ENCODE measurements around the gene OTUB1. TPM values are rescaled to one million over a fixed set of nuclear protein-coding genes. Genes with fewer than 3 reads are reported as not detected.
A peak's percentile ranks its signal among the peaks of the same experiment; 100 is the strongest.

OTUB1 gene
- total and polyA plus RNA-seq, 9 of the 15 experiments (the other 6 are each of a cell fraction or from before 2014, with no cell fraction given): 29.5 to 134 (median 66.1) TPM

DNA sequence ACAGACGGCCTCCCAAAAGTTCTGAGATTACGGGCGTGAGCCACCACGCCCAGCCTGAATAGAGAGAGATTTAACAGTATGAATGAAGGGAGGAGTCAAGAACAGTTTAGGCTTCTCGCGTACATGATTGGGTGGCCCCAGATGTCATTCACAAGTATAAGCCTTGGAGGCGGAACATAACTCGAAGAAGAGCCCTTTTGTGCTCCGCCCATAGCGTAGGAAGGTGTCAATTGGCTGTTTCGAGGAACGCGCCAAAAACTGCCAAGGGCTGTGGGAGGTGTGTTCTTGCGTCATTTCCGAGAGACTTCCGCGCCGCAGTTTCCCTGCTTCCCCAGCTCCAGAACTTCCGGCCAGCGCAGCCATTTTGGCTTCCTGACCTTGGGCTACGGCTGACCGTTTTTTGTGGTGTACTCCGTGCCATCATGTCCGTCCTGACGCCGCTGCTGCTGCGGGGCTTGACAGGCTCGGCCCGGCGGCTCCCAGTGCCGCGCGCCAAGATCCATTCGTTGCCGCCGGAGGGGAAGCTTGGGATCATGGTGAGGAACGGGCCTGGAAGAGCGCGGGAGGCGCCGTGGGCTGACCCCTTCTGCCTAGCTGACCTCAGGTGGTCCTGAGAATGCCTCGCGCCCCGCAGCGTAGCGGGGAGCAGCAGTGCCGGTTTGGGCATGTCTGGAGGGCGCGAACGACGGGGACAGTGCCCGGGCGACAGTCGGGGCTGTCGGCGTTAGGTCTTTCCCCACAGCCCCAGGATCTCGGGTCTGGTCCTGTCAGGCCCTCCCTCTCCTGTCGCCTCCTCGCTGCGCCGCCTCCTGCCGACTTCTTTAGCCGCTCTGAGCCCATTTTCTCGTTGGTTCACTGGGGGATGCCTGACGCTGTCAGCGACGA, 11.7 kb upstream of the OTUB1 start, which contains the start of gene COX8A (continued):
- TF ChIP-seq ZKSCAN1 (IDR thresholded peaks at IDR 0.05; ENCODE audit: low read depth, low read length) (0 out of 2 replicates have a peak, but pooled peaks have one; percentile 10), CBFB (CRISPR knock-in tag; IDR thresholded peaks at IDR 0.05) (peak; percentile 71; the same call in 1 of the 2 replicates), TAF15 (IDR thresholded peaks at IDR 0.05; ENCODE audit: low read depth, low read length) (no peak), HDGF (IDR thresholded peaks at IDR 0.05) (no peak), HMG20A (CRISPR knock-in tag; conservative IDR thresholded peaks at IDR 0.05) (no peak), E2F3 (CRISPR knock-in tag; IDR thresholded peaks at IDR 0.05) (0 out of 2 replicates have a peak, but pooled peaks have one; percentile 69), PHF21A (IDR thresholded peaks at IDR 0.05; ENCODE audit: borderline replicate concordance, low read depth) (0 out of 2 replicates have a peak, but pooled peaks have one; percentile 13), HMG20B (CRISPR knock-in tag; IDR thresholded peaks at IDR 0.05) (no peak), RBM22 (IDR thresholded peaks at IDR 0.05; ENCODE audit: low read depth, low read length, poor library complexity, severe bottlenecking) (peak; percentile 38), ZNF23 (CRISPR knock-in tag; IDR thresholded peaks at IDR 0.05) (no peak), CHD4 (IDR thresholded peaks at IDR 0.05; ENCODE audit: insufficient read depth, insufficient replicate concordance, low read depth, low read length, poor library complexity, severe bottlenecking) (no peak), LCOR (CRISPR knock-in tag; IDR thresholded peaks at IDR 0.05) (peak; percentile 93)
- TF ChIP-seq, protein P1, sequence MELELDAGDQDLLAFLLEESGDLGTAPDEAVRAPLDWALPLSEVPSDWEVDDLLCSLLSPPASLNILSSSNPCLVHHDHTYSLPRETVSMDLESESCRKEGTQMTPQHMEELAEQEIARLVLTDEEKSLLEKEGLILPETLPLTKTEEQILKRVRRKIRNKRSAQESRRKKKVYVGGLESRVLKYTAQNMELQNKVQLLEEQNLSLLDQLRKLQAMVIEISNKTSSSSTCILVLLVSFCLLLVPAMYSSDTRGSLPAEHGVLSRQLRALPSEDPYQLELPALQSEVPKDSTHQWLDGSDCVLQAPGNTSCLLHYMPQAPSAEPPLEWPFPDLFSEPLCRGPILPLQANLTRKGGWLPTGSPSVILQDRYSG (tag; conservative IDR thresholded peaks at IDR 0.05; ENCODE audit: low read depth): no peak
- TF ChIP-seq, protein P2, sequence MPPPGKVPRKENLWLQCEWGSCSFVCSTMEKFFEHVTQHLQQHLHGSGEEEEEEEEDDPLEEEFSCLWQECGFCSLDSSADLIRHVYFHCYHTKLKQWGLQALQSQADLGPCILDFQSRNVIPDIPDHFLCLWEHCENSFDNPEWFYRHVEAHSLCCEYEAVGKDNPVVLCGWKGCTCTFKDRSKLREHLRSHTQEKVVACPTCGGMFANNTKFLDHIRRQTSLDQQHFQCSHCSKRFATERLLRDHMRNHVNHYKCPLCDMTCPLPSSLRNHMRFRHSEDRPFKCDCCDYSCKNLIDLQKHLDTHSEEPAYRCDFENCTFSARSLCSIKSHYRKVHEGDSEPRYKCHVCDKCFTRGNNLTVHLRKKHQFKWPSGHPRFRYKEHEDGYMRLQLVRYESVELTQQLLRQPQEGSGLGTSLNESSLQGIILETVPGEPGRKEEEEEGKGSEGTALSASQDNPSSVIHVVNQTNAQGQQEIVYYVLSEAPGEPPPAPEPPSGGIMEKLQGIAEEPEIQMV (tag; conservative IDR thresholded peaks at IDR 0.05; ENCODE audit: low read depth): no peak
- TF ChIP-seq, protein P3, sequence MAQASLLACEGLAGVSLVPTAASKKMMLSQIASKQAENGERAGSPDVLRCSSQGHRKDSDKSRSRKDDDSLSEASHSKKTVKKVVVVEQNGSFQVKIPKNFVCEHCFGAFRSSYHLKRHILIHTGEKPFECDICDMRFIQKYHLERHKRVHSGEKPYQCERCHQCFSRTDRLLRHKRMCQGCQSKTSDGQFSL (CRISPR knock-in tag; IDR thresholded peaks at IDR 0.05): peak; percentile 63
- TF ChIP-seq, protein P3 (tag; IDR thresholded peaks at IDR 0.05): no peak
- TF ChIP-seq, protein P4, sequence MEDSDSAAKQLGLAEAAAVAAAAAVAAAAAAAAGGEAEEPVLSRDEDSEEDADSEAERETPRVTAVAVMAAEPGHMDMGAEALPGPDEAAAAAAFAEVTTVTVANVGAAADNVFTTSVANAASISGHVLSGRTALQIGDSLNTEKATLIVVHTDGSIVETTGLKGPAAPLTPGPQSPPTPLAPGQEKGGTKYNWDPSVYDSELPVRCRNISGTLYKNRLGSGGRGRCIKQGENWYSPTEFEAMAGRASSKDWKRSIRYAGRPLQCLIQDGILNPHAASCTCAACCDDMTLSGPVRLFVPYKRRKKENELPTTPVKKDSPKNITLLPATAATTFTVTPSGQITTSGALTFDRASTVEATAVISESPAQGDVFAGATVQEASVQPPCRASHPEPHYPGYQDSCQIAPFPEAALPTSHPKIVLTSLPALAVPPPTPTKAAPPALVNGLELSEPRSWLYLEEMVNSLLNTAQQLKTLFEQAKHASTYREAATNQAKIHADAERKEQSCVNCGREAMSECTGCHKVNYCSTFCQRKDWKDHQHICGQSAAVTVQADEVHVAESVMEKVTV (CRISPR knock-in tag; IDR thresholded peaks at IDR 0.05): no peak
- TF ChIP-seq, protein P5, sequence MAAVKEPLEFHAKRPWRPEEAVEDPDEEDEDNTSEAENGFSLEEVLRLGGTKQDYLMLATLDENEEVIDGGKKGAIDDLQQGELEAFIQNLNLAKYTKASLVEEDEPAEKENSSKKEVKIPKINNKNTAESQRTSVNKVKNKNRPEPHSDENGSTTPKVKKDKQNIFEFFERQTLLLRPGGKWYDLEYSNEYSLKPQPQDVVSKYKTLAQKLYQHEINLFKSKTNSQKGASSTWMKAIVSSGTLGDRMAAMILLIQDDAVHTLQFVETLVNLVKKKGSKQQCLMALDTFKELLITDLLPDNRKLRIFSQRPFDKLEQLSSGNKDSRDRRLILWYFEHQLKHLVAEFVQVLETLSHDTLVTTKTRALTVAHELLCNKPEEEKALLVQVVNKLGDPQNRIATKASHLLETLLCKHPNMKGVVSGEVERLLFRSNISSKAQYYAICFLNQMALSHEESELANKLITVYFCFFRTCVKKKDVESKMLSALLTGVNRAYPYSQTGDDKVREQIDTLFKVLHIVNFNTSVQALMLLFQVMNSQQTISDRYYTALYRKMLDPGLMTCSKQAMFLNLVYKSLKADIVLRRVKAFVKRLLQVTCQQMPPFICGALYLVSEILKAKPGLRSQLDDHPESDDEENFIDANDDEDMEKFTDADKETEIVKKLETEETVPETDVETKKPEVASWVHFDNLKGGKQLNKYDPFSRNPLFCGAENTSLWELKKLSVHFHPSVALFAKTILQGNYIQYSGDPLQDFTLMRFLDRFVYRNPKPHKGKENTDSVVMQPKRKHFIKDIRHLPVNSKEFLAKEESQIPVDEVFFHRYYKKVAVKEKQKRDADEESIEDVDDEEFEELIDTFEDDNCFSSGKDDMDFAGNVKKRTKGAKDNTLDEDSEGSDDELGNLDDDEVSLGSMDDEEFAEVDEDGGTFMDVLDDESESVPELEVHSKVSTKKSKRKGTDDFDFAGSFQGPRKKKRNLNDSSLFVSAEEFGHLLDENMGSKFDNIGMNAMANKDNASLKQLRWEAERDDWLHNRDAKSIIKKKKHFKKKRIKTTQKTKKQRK (IDR thresholded peaks at IDR 0.05; ENCODE audit: borderline replicate concordance, low read depth, low read length): no peak

Measured in K562 (cell line).